ENCODE measurements around the gene HABP2. TPM values are rescaled to one million over a fixed set of nuclear protein-coding genes. Genes with fewer than 3 reads are reported as not detected.

HABP2 gene
- total and polyA plus RNA-seq, 2 experiments from 2014 or later = not detected

GRCh38 chr10:113518816-113519591 lies 33.8 kb upstream of the HABP2 start:
- Histone ChIP-seq H3K27ac (ENCODE audit: low read depth) (no peak overlapping the region), H4K20me1 (replicated peaks; ENCODE audit: insufficient read depth) (no peaks in the 10 kb centered on the region), H3K79me2 (replicated peaks; ENCODE audit: insufficient read depth) (no peaks in the 10 kb centered on the region), H3K4me2 (no peak overlapping the region), H3K4me3 (no peak overlapping the region), H3K36me3 (ENCODE audit: insufficient read depth) (no peaks in the 10 kb centered on the region), H3K27me3 (ENCODE audit: insufficient read depth) (no peaks in the 10 kb centered on the region), H3K9me2 (ENCODE audit: insufficient read depth) (no peaks in the 10 kb centered on the region), H2AFZ (no peak overlapping the region), H3K4me1 (ENCODE audit: insufficient read depth) (no peaks in the 10 kb centered on the region), H3F3A (replicated peaks; ENCODE audit: low read depth) (no peaks in the 10 kb centered on the region)
- peaks cover 2% of the 10 kb centered on the region for H3K27me3 Mint-ChIP-seq (ENCODE audit: insufficient read depth, low read depth, poor library complexity)
- H3K36me3 Mint-ChIP-seq (ENCODE audit: low read depth) = no peaks in the 10 kb centered on the region; the same call in 2 of the 3 replicates
- H3K9me3 Mint-ChIP-seq = no peaks in the 10 kb centered on the region; the same call in 2 of the 3 replicates
- no peak overlapping the region for H3K27ac Mint-ChIP-seq
- H3K4me3 Mint-ChIP-seq = no peak overlapping the region
- ATAC-seq (no peak), DNase-seq (ENCODE audit: low spot score) (no peak)
- H3K4me1 Mint-ChIP-seq = peaks cover 2% of the 10 kb centered on the region; the same call in 1 of the 3 replicates
- no peak for TF ChIP-seq CTCF (conservative IDR thresholded peaks at IDR 0.05; ENCODE audit: low read depth in 2 of 2)
- TF ChIP-seq POLR2AphosphoS5 (IDR thresholded peaks at IDR 0.05; ENCODE audit: low read depth) = no peak
- TF ChIP-seq JUNB (IDR thresholded peaks at IDR 0.05; ENCODE audit: unreplicated experiment) = no peak
- no peak for TF ChIP-seq STAT1 (IDR thresholded peaks at IDR 0.05; ENCODE audit: unreplicated experiment)
- no peak for TF ChIP-seq ETS1 (IDR thresholded peaks at IDR 0.05)
- no peak for TF ChIP-seq REST (IDR thresholded peaks at IDR 0.05; ENCODE audit: unreplicated experiment)
- TF ChIP-seq ZNF462 (CRISPR knock-in tag; IDR thresholded peaks at IDR 0.05) = no peak
- no peak for TF ChIP-seq NANOG (IDR thresholded peaks at IDR 0.05; ENCODE audit: borderline replicate concordance)
- TF ChIP-seq CREB1 (CRISPR knock-in tag; IDR thresholded peaks at IDR 0.05; ENCODE audit: low read depth) = no peak
- TF ChIP-seq ZNF114 (CRISPR knock-in tag; IDR thresholded peaks at IDR 0.05) = no peak
- TF ChIP-seq EZH2 (IDR thresholded peaks at IDR 0.05; ENCODE audit: low read depth, unreplicated experiment) = no peak
- TF ChIP-seq EZH2phosphoT487 (IDR thresholded peaks at IDR 0.05; ENCODE audit: unreplicated experiment) = no peak
- no peak for TF ChIP-seq ZNF331 (CRISPR knock-in tag; IDR thresholded peaks at IDR 0.05; ENCODE audit: low read depth)

Data from GM23338 (cell line).